ENCODE results near the gene PHLDB2.

DNA sequence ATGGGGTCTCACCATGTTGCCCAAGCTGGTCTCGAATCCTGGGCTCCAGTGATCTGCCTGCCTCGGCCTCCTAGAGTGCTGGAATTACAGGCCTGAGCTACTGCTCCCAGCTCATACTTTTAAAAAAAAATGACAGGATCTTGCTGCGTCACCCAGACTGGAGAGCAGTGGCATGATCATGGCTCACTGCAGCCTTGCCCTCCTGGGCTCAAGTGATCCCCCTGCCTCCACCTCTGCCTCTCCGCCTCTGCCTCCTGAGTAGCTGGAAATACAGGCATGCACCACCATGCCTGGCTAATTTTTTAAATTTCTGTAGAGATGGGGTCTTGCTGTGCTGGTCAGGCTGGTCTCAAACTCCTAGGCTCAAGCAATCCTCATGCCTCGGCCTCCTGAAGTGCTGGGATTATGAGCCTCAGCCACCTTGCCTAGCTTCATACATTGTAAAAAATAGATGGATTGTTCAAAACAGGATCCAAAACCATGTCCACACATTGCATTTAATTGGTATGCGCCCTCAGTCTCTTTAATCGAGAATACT is 8.9 kb downstream of the PHLDB2 start:
- TF ChIP-seq, protein P1, sequence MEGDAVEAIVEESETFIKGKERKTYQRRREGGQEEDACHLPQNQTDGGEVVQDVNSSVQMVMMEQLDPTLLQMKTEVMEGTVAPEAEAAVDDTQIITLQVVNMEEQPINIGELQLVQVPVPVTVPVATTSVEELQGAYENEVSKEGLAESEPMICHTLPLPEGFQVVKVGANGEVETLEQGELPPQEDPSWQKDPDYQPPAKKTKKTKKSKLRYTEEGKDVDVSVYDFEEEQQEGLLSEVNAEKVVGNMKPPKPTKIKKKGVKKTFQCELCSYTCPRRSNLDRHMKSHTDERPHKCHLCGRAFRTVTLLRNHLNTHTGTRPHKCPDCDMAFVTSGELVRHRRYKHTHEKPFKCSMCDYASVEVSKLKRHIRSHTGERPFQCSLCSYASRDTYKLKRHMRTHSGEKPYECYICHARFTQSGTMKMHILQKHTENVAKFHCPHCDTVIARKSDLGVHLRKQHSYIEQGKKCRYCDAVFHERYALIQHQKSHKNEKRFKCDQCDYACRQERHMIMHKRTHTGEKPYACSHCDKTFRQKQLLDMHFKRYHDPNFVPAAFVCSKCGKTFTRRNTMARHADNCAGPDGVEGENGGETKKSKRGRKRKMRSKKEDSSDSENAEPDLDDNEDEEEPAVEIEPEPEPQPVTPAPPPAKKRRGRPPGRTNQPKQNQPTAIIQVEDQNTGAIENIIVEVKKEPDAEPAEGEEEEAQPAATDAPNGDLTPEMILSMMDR (IDR thresholded peaks at IDR 0.05) = no peak
- TF ChIP-seq POLR2A (IDR thresholded peaks at IDR 0.05; ENCODE audit: low read depth) = no peak
- no peak for TF ChIP-seq EP300 (IDR thresholded peaks at IDR 0.05)
- TF ChIP-seq POLR2AphosphoS5 (IDR thresholded peaks at IDR 0.05) = no peak

Measured in esophagus muscularis mucosa (tissue), 4 donors.